ENCODE results near the gene HTN3. TPM values are rescaled to one million over a fixed set of nuclear protein-coding genes. Genes with fewer than 3 reads are reported as not detected.

Gene HTN3
- polyA plus RNA-seq, 3 donors, result not detected

DNA sequence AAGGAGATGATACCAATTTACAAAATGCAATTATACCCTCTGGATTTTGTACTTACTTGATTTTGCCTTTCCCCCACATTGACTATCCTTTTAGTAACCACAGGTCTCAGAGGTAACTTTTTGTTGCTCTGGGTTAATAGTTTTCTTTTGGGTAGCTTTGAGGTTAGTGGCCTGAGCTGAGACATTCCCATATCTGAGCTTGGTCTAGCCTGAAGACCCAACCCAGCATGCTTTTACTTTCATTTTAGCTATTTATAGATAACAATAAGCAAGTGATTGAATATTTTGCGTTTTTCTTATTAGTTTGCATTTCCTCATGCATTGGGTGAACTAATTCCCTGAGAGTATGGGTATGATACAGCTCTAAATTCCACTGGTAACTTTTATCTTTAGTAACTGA lies 33.7 kb downstream of the HTN3 start:
- H3K27ac ChIP-seq (ENCODE audit: low read depth, low read length), result no peak overlapping the region
- WGBS, 3 donors, result 62 to 79% (median 71%) methylated on average over 1 of the region's 1 CpG

DNA sequence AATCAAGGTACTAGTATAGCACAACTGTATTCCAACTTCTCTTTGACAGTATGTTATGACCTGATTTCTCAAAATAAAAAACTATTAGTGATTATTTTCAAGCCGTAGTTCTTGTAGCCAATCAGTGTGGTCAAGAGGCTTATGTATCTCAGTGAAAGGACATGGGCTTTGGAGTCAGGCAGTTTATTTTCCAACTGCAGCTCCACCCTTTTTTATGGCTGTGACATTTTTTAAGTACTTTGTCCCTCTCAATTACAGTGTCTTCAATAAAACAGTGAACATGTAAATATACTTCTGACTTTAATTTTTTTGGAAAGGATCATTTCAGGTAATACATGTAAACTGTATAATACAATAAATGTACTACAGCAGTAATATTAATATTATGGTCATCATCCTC lies 51.9 kb downstream of the HTN3 start:
- 71 to 84% (median 74%) methylated on average over 1 of the region's 1 CpG for WGBS, 3 donors
- H3K27ac ChIP-seq (ENCODE audit: low read depth, low read length), result no peak overlapping the region

Other genes starting within 250 kb of the HTN3 start
- under 1 TPM in 1 of 3 donors, not detected in 2; 0.10 TPM for gene SULT1E1, start 168.3 kb upstream of the HTN3 start, polyA plus RNA-seq
- gene CSN1S1, start 97.4 kb upstream of the HTN3 start, polyA plus RNA-seq, result 10 to 100 TPM in 1 of 3 donors, 1 to 10 TPM in 1, under 1 TPM in 1; 0.35 to 12.7 (median 8.1) TPM
- not detected for gene CSN2, start 62.7 kb upstream of the HTN3 start, polyA plus RNA-seq
- not detected for gene STATH, start 32.5 kb upstream of the HTN3 start, polyA plus RNA-seq
- gene HTN1, start 22.0 kb downstream of the HTN3 start, polyA plus RNA-seq, result not detected
- not detected for gene PRR27, start 125.8 kb downstream of the HTN3 start, polyA plus RNA-seq
- gene ODAM, start 167.3 kb downstream of the HTN3 start, polyA plus RNA-seq, result 1 to 10 TPM in 2 of 3 donors, under 1 TPM in 1; 0.08 to 1.3 (median 1.1) TPM
- gene FDCSP, start 197.7 kb downstream of the HTN3 start, polyA plus RNA-seq, result under 1 TPM in 2 of 3 donors, not detected in 1; 0.24 to 0.60 TPM
- not detected for gene CSN3, start 214.1 kb downstream of the HTN3 start, polyA plus RNA-seq

Data from adipose tissue (tissue), 3 donors.